HepG2 (cell line): ENCODE measurements around the gene ATP5PB. TPM values are rescaled to one million over a fixed set of nuclear protein-coding genes. Genes with fewer than 3 reads are reported as not detected.

Experiments used
- ATAC-seq: fragments of 200-7000 bp; cut with Tn5 transposase; 3 replicates; pipeline ENCODE4 v1.9.1; 2020; ENCODE audit warnings: mild to moderate bottlenecking, moderate library complexity
- BruUV-seq: library from RNA; stranded (reverse); fragments of 400-500 nt; replicated peaks from 2 replicates; lab custom pipeline; 2021; lab: Mats Ljungman, UMichigan
- CTCF ChIA-PET: fragments of 300-600 bp; formaldehyde crosslinking; extraction: SDS; loops from one replicate; lab custom pipeline; 2021; ENCODE audit warnings: low total read pairs, inconsistent platforms, low intra/inter-chr PET ratio; lab: Yijun Ruan, JAX
- POLR2A ChIA-PET: fragments of 350-600 bp; sonication (Branson Sonifier 250); formaldehyde crosslinking; loops from one replicate; lab custom pipeline; 2020; ENCODE audit warnings: antibody characterized with exemption, inconsistent platforms; lab: Yijun Ruan, JAX
- DNase-seq: peaks from one replicate; pipeline ENCODE4 v3.0.0-alpha.2; 2015; ENCODE audit warnings: low spot score
- FAIRE-seq: peaks from 3 replicates; lab custom pipeline; 2011; peaks lifted over from hg19 to GRCh38; lab: Jason Lieb, UNC
- H2AFZ ChIP-seq: one replicate; pipeline ENCODE4 v1.6.1; 2011; ENCODE audit warnings: low read length, inconsistent platforms
- H3K27ac ChIP-seq: fragments of 300-600 bp; 3 replicates; pipeline ENCODE4 v1.8.0; 2011; ENCODE audit warnings: mixed run types, mild to moderate bottlenecking, mixed read lengths, low read length, inconsistent platforms; ENCODE audit not compliant: insufficient read depth; ENCODE audit errors: extremely low read length
- H3K27me3 ChIP-seq, 2 experiments: fragments of 200-600 bp in 1 of 2; 2 replicates in 1 of 2; 3 replicates in 1 of 2; pipeline versions ENCODE4 v1.6.0 to v1.8.0; 2011; ENCODE audit warnings: low read length in 2 of 2, mild to moderate bottlenecking in 2 of 2, moderate library complexity in 2 of 2, inconsistent platforms in 1 of 2; ENCODE audit not compliant: insufficient read depth in 2 of 2, control insufficient read depth in 1 of 2
- H3K36me3 ChIP-seq, 2 experiments: fragments of 200-600 bp in 1 of 2; replicated peaks in 1 of 2; 2 replicates in 1 of 2; 3 replicates in 1 of 2; pipeline versions ENCODE4 v1.5.1 to v1.8.0; 2011; ENCODE audit warnings: low read length in 2 of 2, inconsistent platforms in 1 of 2; ENCODE audit not compliant: insufficient read depth in 2 of 2, control insufficient read depth in 1 of 2
- H3K4me1 ChIP-seq: 2 replicates; pipeline ENCODE4 v1.5.1; 2012; ENCODE audit warnings: low read length, inconsistent platforms; ENCODE audit not compliant: insufficient read depth
- H3K4me2 ChIP-seq: 2 replicates; pipeline ENCODE4 v1.6.0; 2011; ENCODE audit warnings: low read depth, low read length, inconsistent platforms
- H3K4me3 ChIP-seq, 3 experiments: fragments of 200-600 bp in 1 of 3; sonication (generic), shearing (Covaris generic) in 1 of 3; replicated peaks in 1 of 3; 2 replicates each; pipeline ENCODE4 v1.5.1; 2011 to 2016; ENCODE audit warnings: low read length in 3 of 3, inconsistent platforms in 2 of 3, low read depth in 2 of 3, mild to moderate bottlenecking in 2 of 3, control low read depth in 1 of 3, mixed read lengths in 1 of 3; ENCODE audit not compliant: insufficient read depth in 1 of 3
- H3K79me2 ChIP-seq: one replicate; pipeline ENCODE4 v1.6.1; 2011; ENCODE audit warnings: low read length, inconsistent platforms; ENCODE audit not compliant: insufficient read depth
- H3K9ac ChIP-seq: 2 replicates; pipeline ENCODE4 v1.6.0; 2011; ENCODE audit warnings: mild to moderate bottlenecking, low read depth, low read length, inconsistent platforms; ENCODE audit not compliant: insufficient read depth
- H3K9me3 ChIP-seq: 2 replicates; pipeline ENCODE4 v1.5.1; 2012; ENCODE audit warnings: mild to moderate bottlenecking, low read length
- H4K20me1 ChIP-seq: 2 replicates; pipeline ENCODE4 v1.6.0; 2011; ENCODE audit warnings: inconsistent platforms, mild to moderate bottlenecking, low read length, moderate library complexity; ENCODE audit not compliant: insufficient read depth
- HHEX ChIP-seq: IDR thresholded peaks from 2 replicates; pipeline ENCODE4 v1.6.1; 2016; ENCODE audit warnings: control low read depth
- HNF4G ChIP-seq, 2 experiments: sonication (generic) in 1 of 2; formaldehyde crosslinking in 1 of 2; IDR thresholded peaks; 2 replicates each; pipeline versions ENCODE4 v1.4.0 to v1.6.1; 2011 to 2020; ENCODE audit warnings: borderline replicate concordance in 2 of 2, low read depth in 2 of 2, mild to moderate bottlenecking in 2 of 2, low read length in 1 of 2, missing genetic modification reagents in 1 of 2, moderate library complexity in 1 of 2
- HNRNPK ChIP-seq: fragments of 200-400 bp; formaldehyde crosslinking; IDR thresholded peaks from 2 replicates; pipeline ENCODE4 v1.6.1; 2018; ENCODE audit warnings: low read length, low read depth, moderate library complexity, mild to moderate bottlenecking; ENCODE audit not compliant: poor library complexity, severe bottlenecking
- JUN ChIP-seq: sonication (generic); formaldehyde crosslinking; IDR thresholded peaks from 2 replicates; pipeline ENCODE4 v1.4.0; 2020; ENCODE audit warnings: mild to moderate bottlenecking, missing genetic modification reagents
- MBD4 ChIP-seq: IDR thresholded peaks from 2 replicates; pipeline ENCODE4 v1.6.1; 2012; ENCODE audit warnings: low read length, inconsistent platforms, borderline replicate concordance
- PHF21A ChIP-seq: sonication (generic); formaldehyde crosslinking; IDR thresholded peaks from 2 replicates; pipeline ENCODE4 v1.5.0; 2020; ENCODE audit warnings: mild to moderate bottlenecking, missing genetic modification reagents
- PLRG1 ChIP-seq: fragments of 450-650 bp; conservative IDR thresholded peaks from 2 replicates; pipeline ENCODE4 v1.6.1; 2016
- RAD51 ChIP-seq: fragments of 450-650 bp; IDR thresholded peaks from 2 replicates; pipeline ENCODE4 v1.6.1; 2016; ENCODE audit warnings: borderline replicate concordance
- ZBTB3 ChIP-seq: sonication (generic); formaldehyde crosslinking; IDR thresholded peaks from 2 replicates; pipeline ENCODE4 v1.4.0; 2020; ENCODE audit warnings: low read depth, mild to moderate bottlenecking, moderate library complexity, missing genetic modification reagents, borderline replicate concordance
- ZKSCAN8 ChIP-seq: IDR thresholded peaks from 2 replicates; pipeline ENCODE4 v1.6.1; 2016; ENCODE audit warnings: borderline replicate concordance, missing genetic modification reagents, missing compliant biosample characterization
- ZNF382 ChIP-seq: sonication (generic); formaldehyde crosslinking; IDR thresholded peaks from 2 replicates; pipeline ENCODE4 v1.5.0; 2020; ENCODE audit warnings: missing genetic modification reagents, mild to moderate bottlenecking, borderline replicate concordance
- ZNF543 ChIP-seq: sonication (generic); formaldehyde crosslinking; IDR thresholded peaks from 2 replicates; pipeline ENCODE4 v1.4.0; 2020; ENCODE audit warnings: mild to moderate bottlenecking, missing genetic modification reagents
- ZSCAN12 ChIP-seq: sonication (generic); formaldehyde crosslinking; IDR thresholded peaks from 2 replicates; pipeline ENCODE4 v1.9.0; 2021; ENCODE audit warnings: mild to moderate bottlenecking, missing genetic modification reagents
- WGBS: methylation state at CpG from one replicate; pipeline ENCODE4 v1.1.6; 2017; ENCODE audit warnings: low lambda C conversion rate; 5-methylcytosine and 5-hydroxymethylcytosine counted together
- in situ Hi-C: cut with HindIII; loops from 2 replicates; pipeline ENCODE4 v1.10.0; 2017; ENCODE audit warnings: low pct_unique_long_range_greater_than_20kb; ENCODE audit not compliant: extremely low pct_ligation_motif_present
- intact Hi-C: fragments of 100-400 bp; cut with micrococcal nuclease; formaldehyde crosslinking; loops from one replicate; pipeline ENCODE4 v1.10.0; 2022; ENCODE audit not compliant: unreplicated experiment
- polyA plus RNA-seq, 8 experiments: library from polyadenylated mRNA; depleted of rRNA in 3 of 8; stranded (reverse) in 7 of 8; unstranded in 1 of 8; fragments of >200 nt; fragmentation: Illumina TruSeq in 4 of 8; extraction: Trizol in 4 of 8; gene quantifications; 2 replicates each; pipeline versions ENCODE4 v1.2.1 to v1.2.3, GENCODE V29; 2011 to 2016; ENCODE audit warnings: low read depth in 4 of 8, missing spikeins in 1 of 8, mixed read lengths in 1 of 8; ENCODE audit not compliant: insufficient read depth in 1 of 8
- total RNA-seq, 5 experiments: library from RNA; depleted of rRNA; stranded (reverse); fragments of >200 nt; fragmentation: Illumina TruSeq; extraction: Trizol; gene quantifications; 2 replicates each; pipeline ENCODE4 v1.2.3, GENCODE V29; 2016; ENCODE audit warnings: low read depth in 1 of 5
- TF ChIP-seq, protein P1 (sequence below): sonication (generic); formaldehyde crosslinking; IDR thresholded peaks from 2 replicates; pipeline ENCODE4 v1.5.0; 2020; ENCODE audit warnings: missing genetic modification reagents
- TF ChIP-seq, protein P2 (sequence below): IDR thresholded peaks from 2 replicates; pipeline ENCODE4 v1.6.1; 2016; ENCODE audit warnings: control low read depth

The ATP5PB gene
- total and polyA plus RNA-seq, 2 of the 13 experiments (the other 11 are each of a cell fraction or from before 2014, with no cell fraction given) = 297 to 541 TPM

DNA sequence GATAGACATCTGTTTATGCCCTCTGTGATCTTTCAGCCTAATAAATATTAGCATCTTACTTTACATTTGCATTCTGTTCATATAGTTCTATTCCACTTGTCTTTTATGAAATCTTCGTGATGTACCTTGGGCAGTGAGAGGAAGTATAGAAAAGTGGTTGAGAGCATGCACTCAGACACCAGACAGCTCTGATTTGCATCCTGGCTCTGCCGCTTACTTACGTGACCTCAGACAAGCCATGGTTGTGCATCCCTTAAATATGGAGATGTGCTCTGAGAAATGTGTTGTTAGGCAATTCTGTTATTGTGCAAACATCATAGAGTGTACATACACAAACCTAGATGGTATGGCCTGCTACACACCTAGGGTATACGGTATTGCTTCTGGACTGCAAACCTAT, 44.7 kb upstream of the ATP5PB start:
- Histone ChIP-seq H4K20me1 (no peaks in the 10 kb centered on the region), H3K4me3 (no peak overlapping the region), H3K27ac (no peak overlapping the region), H2AFZ (no peak overlapping the region), H3K4me1 (no peaks in the 10 kb centered on the region), H3K9me3 (no peaks in the 10 kb centered on the region), H3K79me2 (no peaks in the 10 kb centered on the region), H3K36me3 (no peaks in the 10 kb centered on the region), H3K27me3 (peaks cover 0 to 28% of the 10 kb centered on the region in 2 experiments; a peak in 2 of 5 replicates), H3K4me2 (no peak overlapping the region), H3K9ac (no peak overlapping the region)
- ChIA-PET POLR2A (no interaction called here), CTCF (no interaction called here)
- no peak for TF ChIP-seq HHEX
- no peak for TF ChIP-seq ZKSCAN8
- no peak for TF ChIP-seq ZNF382 (CRISPR knock-in tag)
- no peak for TF ChIP-seq ZBTB3 (CRISPR knock-in tag)
- no peak for TF ChIP-seq ZNF543 (CRISPR knock-in tag)
- no peak for TF ChIP-seq MBD4
- no peak for TF ChIP-seq PHF21A (CRISPR knock-in tag)
- no peak for TF ChIP-seq HNF4G (IDR thresholded peaks at IDR 0.05; ENCODE audit: borderline replicate concordance, low read depth, low read length)
- TF ChIP-seq HNF4G (CRISPR knock-in tag; IDR thresholded peaks at IDR 0.05; ENCODE audit: borderline replicate concordance, low read depth) = no peak
- TF ChIP-seq ZSCAN12 = no peak
- TF ChIP-seq, protein P1, sequence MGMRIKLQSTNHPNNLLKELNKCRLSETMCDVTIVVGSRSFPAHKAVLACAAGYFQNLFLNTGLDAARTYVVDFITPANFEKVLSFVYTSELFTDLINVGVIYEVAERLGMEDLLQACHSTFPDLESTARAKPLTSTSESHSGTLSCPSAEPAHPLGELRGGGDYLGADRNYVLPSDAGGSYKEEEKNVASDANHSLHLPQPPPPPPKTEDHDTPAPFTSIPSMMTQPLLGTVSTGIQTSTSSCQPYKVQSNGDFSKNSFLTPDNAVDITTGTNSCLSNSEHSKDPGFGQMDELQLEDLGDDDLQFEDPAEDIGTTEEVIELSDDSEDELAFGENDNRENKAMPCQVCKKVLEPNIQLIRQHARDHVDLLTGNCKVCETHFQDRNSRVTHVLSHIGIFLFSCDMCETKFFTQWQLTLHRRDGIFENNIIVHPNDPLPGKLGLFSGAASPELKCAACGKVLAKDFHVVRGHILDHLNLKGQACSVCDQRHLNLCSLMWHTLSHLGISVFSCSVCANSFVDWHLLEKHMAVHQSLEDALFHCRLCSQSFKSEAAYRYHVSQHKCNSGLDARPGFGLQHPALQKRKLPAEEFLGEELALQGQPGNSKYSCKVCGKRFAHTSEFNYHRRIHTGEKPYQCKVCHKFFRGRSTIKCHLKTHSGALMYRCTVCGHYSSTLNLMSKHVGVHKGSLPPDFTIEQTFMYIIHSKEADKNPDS (CRISPR knock-in tag) = no peak
- TF ChIP-seq HNRNPK = no peak
- no peak for TF ChIP-seq RAD51
- TF ChIP-seq JUN = no peak
- TF ChIP-seq, protein P2, sequence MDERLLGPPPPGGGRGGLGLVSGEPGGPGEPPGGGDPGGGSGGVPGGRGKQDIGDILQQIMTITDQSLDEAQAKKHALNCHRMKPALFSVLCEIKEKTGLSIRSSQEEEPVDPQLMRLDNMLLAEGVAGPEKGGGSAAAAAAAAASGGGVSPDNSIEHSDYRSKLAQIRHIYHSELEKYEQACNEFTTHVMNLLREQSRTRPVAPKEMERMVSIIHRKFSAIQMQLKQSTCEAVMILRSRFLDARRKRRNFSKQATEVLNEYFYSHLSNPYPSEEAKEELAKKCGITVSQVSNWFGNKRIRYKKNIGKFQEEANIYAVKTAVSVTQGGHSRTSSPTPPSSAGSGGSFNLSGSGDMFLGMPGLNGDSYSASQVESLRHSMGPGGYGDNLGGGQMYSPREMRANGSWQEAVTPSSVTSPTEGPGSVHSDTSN (CRISPR knock-in tag) = no peak
- no peak for TF ChIP-seq PLRG1
- intact Hi-C loops (no loop called here), in situ Hi-C loops (loop anchor here (5.0 kb wide), 1 partner anchor 182 kb away; no protein-coding TSS in a partner anchor)
- ATAC-seq (no peak), FAIRE-seq (no peak), DNase-seq (no peak)
- no TSS peak for BruUV-seq
- 60% methylated on average over 4 of the region's 4 CpGs for WGBS
